GM21390 (cell line): Measurements from ENCODE around the gene PEMT.
A peak's percentile ranks its signal among the peaks of the same experiment; 100 is the strongest.

ENCODE experiments used
- ATAC-seq: cut with Tn5 transposase; IDR thresholded peaks from one replicate; pipeline ENCODE4 v1.9.1; 2021; ENCODE audit not compliant: unreplicated experiment

The PEMT gene

DNA sequence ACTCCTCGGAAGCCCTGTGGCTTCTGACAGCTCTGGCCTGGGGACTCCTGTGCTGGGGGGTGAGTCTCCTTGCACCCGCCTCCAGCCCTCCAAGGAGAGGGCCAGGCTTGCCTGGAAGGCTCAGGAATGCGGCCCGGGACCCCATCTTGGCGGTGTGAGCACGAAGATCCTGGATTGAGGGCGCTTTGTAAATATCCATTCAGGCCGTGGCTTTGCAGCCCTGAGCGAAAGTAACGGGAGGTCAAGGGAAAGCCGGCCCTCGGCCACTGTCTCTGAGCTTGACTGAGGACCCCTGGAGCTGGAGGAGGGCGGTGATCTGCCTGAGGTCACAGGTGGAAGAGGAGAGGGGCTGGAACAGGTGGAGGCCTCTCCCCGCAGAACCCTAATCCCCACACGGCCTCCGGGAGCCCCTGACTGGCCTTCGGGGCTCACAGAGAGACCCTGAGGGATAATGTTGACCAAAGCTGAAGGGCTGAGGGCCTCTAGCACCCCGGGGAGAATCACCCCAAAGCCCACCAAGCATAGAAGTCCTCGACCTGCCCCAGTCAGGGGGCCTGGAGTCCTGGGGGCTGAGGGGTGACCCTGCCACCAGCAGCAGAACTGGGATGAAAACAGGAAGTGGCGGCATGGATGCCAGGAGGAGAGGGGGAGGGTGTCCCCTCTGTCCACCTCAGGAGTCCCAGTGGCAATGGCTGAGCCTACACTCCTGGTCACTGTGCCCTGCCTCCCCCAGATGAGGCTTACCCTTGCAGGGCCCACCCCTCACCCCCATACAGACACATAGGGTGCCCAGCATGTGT, 87.0 kb downstream of the PEMT start:
- ATAC-seq, result no peak

- ATAC-seq, result no peak
Observed at GRCh38 chr17:17503566-17504130, 87.9 kb downstream of the PEMT start.

DNA sequence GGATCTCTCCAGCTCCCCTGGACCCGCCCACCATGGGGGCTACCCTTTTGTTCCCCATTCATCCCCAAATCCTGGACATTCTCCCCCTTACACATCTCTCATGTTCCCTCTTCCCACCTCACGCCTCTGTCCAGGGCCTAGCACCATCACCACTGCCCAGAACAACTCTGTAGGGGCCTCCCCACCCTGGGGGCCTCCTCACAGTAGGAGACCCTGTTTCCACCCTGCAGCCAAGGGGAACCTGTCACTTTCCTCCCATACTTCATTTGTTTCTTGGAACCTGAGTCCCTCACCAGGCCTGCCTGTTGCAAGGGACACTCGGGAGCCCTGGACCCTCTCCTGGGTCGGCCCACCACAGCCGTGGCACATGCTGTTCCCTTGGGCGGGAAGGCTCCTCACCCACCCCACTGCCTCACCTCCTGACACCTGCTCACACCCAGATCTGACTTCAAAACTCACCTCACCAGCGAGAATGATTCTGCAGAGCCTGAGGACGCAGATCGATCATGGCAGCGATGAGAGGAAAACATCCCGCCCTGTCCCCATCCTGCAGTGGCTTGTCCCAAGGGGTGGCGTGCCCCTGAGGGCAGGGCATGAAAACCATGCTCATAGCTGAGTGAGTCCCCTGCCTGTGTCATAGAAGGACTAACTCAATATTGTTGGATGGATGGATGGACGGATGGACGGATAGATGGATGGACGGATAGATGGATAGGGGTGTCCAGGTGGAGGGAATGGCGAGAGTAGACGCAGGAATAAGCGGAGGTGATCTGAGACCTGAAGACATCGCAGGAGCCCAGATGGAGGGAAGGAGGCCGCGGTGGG, 88.6 kb downstream of the PEMT start:
- ATAC-seq, result no peak

DNA sequence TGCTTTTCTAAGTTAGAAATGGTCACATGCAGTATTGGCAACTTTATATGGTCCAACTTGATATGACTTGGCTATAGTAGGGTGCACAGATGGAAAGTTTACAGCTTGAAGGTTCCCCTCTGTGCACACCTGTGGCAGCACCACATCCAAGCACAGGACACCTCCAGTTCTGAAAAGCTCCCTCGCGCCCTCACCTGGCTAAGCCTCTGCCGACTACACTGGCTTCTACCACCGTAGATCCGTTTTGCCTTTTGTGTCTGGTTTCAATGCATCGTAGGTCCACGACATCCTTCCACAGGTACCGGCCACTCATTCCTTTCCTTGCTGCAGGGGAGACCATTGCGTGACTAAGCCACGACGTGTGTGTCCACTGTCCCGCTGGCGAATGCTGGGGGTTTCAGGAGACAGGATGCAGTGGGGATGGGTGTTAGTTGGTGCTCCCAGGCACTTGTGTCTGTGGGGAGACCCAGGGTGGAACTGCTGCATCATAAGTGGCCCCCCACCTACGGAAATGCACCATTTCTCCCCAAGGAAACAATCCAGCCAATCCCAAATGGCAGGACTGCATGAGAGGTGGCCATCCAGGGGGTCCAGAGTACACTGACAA, 90.4 kb downstream of the PEMT start:
- no peak for ATAC-seq

GRCh38 chr17:17499402-17500145, 91.9 kb downstream of the PEMT start:
- ATAC-seq, result no peak

DNA sequence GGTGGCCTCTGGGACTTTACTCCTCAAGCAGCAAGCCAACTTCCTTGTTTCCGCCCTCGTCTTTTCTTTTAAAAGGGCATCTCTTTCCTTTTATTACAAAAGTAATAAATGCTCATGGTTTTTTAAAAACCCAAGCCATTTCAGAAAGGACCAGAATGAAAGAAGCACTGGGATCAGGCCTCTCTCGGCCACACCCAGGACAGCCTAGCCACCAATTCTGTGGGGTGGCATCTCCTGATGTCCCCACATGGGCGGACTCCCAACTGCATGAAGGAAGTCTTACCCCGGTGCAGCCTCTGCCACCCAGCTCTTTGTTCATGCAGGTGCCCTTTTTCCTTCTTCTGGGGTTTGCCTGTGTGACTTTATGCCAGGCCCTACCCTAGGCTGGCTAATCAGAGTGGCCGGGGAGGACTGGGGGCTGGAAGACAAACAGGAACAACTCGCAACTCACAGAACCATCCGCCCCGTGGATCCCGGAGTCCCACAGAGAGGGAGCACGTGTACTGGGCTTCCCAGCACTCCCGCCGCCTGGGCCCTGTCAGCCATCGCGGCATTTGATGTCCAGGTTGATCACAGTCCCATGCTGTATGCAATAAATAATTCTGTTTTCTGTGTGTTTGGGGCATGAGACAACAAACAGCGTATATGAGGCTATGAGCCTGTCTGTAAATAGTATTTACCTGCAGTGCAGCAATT, 92.8 kb downstream of the PEMT start:
- ATAC-seq, result no peak

GRCh38 chr17:17497845-17498520, 93.5 kb downstream of the PEMT start:
- no peak for ATAC-seq

DNA sequence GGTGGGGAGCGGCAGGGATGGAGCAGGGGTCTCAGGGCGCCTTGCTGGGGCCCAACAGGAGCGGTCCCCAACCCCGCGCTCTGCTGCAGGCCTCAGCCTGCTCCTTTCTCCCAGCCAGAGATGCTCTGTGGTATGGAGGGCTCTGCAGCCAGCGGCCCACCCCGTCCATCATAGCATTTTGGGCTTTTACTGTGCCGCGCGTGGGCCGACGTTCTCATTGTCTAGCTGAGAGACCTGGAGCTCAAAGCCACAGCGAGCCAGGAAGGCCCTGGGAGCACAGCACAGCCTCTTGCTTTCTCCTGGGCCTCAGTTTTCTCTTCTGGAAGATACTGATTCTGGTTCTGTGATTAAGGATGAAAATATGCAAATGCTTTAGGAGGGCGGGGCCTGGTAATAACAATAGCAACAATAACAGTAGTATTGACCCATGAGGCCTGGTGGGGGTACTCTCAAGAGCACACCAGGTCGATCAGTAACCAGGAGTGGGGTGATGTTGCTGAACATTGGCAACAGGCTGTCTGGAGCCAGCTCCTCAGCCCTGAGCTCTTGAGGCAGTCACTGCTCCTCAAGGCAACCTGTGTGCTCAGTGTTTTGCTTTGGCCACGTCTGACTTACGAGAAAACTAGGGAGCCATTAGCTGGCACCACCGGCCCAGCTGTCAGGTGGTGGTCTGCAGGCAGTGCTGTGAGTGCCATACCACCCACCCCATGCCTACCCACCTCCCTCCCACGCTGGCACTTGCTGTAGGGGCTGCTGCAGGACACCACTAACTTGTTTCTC, 94.3 kb downstream of the PEMT start:
- no peak for ATAC-seq

DNA sequence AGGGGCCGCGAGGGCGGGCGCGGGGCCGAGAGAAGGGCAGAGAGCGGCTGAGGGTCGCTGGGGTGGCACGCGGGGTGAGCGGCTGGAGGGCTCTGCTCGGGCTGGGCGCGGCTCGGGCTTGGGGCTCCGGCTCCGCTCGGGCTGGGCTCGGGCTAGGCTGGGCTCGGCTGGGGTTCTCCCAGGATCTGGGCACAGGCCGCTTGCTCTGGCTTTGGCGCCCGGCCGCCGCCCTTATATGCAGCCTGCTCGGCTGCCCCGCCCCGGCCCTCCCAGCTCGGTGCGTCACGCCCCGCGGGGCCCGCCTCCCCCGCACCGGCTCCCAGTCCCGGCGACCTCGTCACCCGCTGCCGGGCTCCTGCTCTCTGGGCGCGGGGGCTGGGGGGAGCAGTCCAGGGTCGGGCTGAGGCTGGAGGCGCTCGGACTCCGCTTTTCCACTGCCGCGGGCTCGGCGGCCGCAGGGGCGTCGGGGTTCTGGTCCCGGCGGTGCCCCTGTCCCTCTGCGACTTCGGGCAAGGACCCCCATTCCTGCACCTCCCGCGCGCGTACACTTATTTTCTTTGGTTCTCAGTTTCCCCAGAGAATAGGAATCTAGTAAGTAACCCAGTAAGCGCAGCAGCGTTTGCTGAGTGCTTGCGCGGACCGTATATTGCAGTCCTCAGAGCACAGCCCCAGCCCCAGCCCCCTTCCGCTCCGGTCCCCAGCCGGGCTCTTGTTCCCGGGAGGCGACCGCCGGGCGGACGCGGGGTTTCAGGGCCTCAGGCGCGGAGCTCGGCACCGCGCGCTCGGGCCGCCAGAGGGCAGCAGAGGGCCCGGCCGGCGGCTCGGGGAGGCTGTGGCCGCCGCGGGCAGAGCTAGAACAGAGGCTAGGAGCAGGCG, 95.1 kb downstream of the PEMT start, which contains the start of gene RASD1:
Gene RASD1 (minus strand): TSS at position 207 of the 876 bp plus-strand sequence. CDS start 214 bp downstream, outside the sequence.
- ATAC-seq, result peak; percentile 70

DNA sequence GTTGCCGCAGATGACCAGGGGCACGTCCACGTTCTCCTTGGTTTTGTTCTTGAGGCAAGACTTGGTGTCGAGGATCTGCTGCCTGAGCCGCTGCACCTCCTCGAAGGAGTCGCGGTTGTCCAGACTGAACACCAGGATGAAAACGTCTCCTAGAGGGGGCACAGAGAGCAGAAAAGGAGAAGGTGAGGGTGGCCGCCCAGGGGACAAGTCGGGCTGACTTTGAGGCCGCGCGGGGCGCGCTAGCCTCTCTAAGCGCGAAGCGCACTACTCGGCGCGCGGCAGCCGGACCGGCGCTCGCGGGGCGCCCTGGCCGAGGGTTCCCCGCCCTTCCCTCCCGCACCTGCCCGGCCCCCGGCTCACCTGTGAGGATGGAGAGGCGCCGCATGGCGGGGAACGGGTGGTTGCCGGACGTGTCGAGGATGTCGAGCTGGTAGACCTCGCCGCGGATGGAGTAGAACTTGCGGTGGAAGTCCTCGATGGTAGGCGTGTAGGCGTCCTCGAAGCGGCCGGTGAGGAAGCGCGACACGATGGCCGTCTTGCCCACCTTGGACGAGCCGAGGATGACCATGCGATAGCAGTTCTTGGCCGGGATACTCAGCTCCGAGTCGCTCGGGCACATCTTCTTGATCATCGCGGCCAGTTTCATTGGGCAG, 95.8 kb downstream of the PEMT start:
- ATAC-seq, result no peak

GRCh38 chr17:17494870-17495535, 96.5 kb downstream of the PEMT start:
- no peak for ATAC-seq

GRCh38 chr17:17494499-17494869, 97.0 kb downstream of the PEMT start:
- ATAC-seq, result no peak

GRCh38 chr17:17493986-17494466, 97.5 kb downstream of the PEMT start:
- no peak for ATAC-seq

DNA sequence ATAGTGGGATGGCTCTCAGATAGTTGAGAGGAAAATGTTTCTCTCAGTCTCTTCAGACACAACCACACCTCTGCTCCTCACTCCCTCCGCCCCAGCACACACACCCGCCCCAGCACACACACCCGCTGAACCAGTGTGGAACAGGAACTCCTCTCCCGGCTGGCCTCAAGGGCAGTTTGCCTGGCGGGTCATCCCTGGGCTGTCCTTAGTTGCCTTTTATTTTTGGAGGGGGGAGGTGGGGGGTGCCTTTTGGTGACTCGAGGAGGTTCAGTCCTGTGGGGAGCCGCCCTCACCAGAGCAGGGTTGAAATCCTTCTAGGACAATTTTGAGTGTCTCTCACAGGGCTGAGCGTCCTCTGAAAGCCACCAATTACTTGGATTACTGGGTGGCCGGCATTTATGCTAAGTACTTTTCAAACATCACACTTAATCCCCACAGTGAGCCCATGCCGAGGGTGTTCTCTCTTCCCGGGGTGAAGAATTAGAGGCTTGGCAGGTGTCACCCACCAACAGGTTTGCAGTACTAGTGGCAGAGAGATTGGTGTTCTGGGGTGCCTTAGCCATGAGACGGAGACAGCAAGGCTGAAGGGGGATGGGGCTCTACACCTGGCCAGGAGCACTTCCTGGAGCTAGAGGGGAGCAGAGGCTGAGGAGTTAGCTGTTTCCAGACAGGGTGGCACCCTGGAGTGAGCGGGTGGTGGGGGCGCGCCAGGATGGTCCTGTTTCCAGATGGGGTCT, 98.1 kb downstream of the PEMT start:
- ATAC-seq, result no peak

- no peak for ATAC-seq
Observed at GRCh38 chr17:17492571-17492970, 98.9 kb downstream of the PEMT start.

GRCh38 chr17:17492085-17492484, 99.4 kb downstream of the PEMT start:
- no peak for ATAC-seq
